BJ (cell line): ENCODE measurements around the gene GPR18. TPM values are rescaled to one million over a fixed set of nuclear protein-coding genes. Genes with fewer than 3 reads are reported as not detected.

Experiments
- CTCF ChIA-PET: fragments of 350-600 bp; formaldehyde crosslinking; extraction: SDS; loops from one replicate; lab custom pipeline; 2021; ENCODE audit warnings: antibody characterized with exemption, inconsistent platforms; lab: Yijun Ruan, JAX
- POLR2A ChIA-PET: fragments of 300-600 bp; sonication (Branson Sonifier 250); formaldehyde crosslinking; extraction: SDS; loops from one replicate; lab custom pipeline; 2021; ENCODE audit warnings: antibody characterized with exemption; lab: Charles Lee
- DNase-seq: peaks from one replicate; pipeline ENCODE4 v3.0.0-alpha.2; 2011; ENCODE audit warnings: low read depth
- H3K27me3 ChIP-seq: 2 replicates; pipeline ENCODE4 v1.6.0; 2011; ENCODE audit warnings: low read length; ENCODE audit not compliant: control insufficient read depth, insufficient read depth
- H3K36me3 ChIP-seq: 2 replicates; pipeline ENCODE4 v1.5.1; 2011; ENCODE audit warnings: low read length; ENCODE audit not compliant: control insufficient read depth, insufficient read depth
- H3K4me3 ChIP-seq: 2 replicates; pipeline ENCODE4 v1.5.1; 2011; ENCODE audit warnings: low read depth, mild to moderate bottlenecking, control low read depth, low read length
- CTCF ChIP-seq: IDR thresholded peaks from 2 replicates; pipeline ENCODE4 v1.5.1; 2011; ENCODE audit warnings: low read depth, mild to moderate bottlenecking, control low read depth, inconsistent platforms, low read length, moderate library complexity; ENCODE audit not compliant: insufficient read depth
- polyA plus RNA-seq: library from polyadenylated mRNA; depleted of rRNA; stranded (reverse); fragments of >200 nt; gene quantifications from 2 replicates; pipeline ENCODE4 v1.2.3, GENCODE V29; 2011

Gene GPR18
- polyA plus RNA-seq, 1 experiment: not detected

GRCh38 chr13:99301056-99301838 is 43.1 kb upstream of the GPR18 start:
- DNase-seq: no peak
- ChIA-PET CTCF (interaction anchor here (1.0 kb wide), 1 partner anchor 136 kb away, joined by 4 read pairs; no protein-coding TSS in a partner anchor), POLR2A (no interaction called here)
- no peak for TF ChIP-seq CTCF
- Histone ChIP-seq H3K36me3 (no peaks in the 10 kb centered on the region), H3K27me3 (no peaks in the 10 kb centered on the region), H3K4me3 (no peak overlapping the region)

DNA sequence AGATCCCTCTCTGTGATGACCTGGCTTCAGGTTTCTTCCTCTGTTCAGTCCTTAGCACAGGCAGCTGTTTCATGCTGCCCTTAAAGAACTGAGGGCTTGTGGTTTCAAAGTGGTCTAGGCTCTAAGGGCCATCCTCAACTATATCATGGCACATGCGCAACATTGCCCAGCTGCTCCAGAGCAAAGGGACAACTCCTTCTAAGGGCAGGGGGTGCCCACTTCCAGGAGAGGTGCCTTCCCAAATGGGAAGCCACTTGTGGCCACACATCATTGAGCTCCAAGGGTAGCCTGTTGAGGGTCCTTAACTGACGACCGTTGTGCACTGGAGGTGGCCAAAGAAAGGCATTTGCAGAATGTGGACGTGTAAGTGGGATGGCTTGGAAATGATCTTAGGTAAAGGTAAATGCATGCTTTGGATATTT is 41.8 kb upstream of the GPR18 start:
- Histone ChIP-seq H3K27me3 (no peaks in the 10 kb centered on the region), H3K4me3 (no peak overlapping the region), H3K36me3 (no peaks in the 10 kb centered on the region)
- ChIA-PET POLR2A (no interaction called here), CTCF (interaction anchor here (3.2 kb wide), 1 partner anchor 137 kb away, joined by 14 read pairs; no protein-coding TSS in a partner anchor)
- DNase-seq: no peak
- no peak for TF ChIP-seq CTCF

DNA sequence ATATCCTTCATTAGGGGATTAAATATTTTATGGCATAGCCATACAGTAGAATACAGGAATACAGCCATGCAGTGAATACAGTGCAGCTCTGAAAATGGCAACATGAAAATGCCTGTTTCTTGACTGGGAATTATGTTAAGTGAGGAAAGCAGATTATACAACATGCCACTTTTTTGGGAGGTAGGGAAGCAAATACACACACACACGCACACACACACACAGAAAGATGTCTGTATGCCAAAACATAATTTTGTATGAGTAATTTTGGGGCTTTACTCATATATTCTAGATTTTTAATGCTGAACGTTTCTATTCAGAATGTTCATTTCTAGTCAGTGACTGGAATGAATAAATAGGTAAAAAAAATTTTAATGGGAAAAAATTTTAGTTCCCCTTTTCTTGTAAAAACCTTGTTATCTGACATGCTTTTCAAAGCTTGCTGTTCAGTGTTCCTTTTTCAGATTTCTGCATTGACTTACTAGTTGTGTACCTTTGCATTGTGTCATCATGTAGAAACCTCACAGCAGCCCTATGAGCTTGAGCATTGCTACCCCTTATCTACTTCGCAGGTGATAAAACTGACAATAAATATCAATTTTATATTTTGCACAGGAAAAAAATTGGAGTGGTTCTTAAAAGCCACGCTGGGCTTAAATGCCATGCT is 41.2 kb upstream of the GPR18 start:
- CTCF ChIA-PET: interaction anchor here (1.1 to 3.2 kb wide), 2 partner anchors 137 to 307 kb away, joined by 4 to 14 read pairs; partner anchors contain the start of gene CLYBL
- POLR2A ChIA-PET: no interaction called here
- DNase-seq: no peak
- TF ChIP-seq CTCF: no peak
- Histone ChIP-seq H3K27me3 (no peaks in the 10 kb centered on the region), H3K36me3 (no peaks in the 10 kb centered on the region), H3K4me3 (no peak overlapping the region)

DNA sequence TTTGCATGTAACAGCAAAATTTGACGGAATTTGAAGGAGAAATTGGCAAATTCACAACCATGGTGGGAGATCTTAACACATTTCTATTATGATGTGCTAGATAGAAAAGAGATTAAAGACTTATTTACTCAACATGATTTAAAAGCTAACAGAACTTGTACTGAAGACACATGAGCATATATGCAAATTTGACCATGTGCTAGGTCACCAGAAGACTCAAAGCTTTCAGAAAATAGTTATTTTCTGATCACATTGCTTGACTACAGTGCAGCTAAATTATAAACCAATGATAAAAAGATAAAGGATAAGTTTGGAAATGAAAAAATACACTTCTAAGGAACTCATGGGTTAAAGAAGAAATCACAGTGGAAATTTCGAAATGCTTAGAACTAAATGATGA is 39.9 kb upstream of the GPR18 start:
- Histone ChIP-seq H3K27me3 (no peaks in the 10 kb centered on the region), H3K36me3 (no peaks in the 10 kb centered on the region), H3K4me3 (no peak overlapping the region)
- no peak for TF ChIP-seq CTCF
- POLR2A ChIA-PET: no interaction called here
- DNase-seq: no peak
- CTCF ChIA-PET: interaction anchor here (1.3 to 3.2 kb wide), 2 partner anchors 121 to 139 kb away, joined by 4 to 14 read pairs; no protein-coding TSS in a partner anchor

DNA sequence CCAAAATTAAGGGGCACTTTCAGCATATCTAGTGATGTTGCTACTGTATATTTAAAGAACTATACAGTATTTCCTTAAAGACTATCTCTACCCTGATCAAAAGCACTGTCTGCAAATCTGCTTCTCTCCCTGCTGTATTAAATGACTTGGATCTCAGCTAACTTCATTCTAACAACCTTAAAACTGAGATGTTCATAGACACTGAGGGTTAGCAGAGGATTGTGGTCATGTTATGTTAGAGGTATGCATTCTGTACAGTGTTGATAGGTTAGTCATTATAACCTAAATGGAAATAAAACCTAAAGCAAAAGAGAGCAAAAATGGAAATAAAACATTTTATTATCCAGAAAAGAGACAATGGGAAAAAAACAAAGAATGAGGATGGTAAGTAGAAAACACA is 39.2 kb upstream of the GPR18 start:
- CTCF ChIA-PET: interaction anchor here (1.3 to 3.2 kb wide), 3 partner anchors 10 to 139 kb away, joined by 4 to 14 read pairs (median 6); partner anchors contain the start of gene GPR183
- no peak for TF ChIP-seq CTCF
- POLR2A ChIA-PET: no interaction called here
- DNase-seq: no peak
- Histone ChIP-seq H3K27me3 (no peaks in the 10 kb centered on the region), H3K36me3 (no peaks in the 10 kb centered on the region), H3K4me3 (no peak overlapping the region)
